Memory B cell (primary cell): ENCODE data around the gene IGLON5.

Source experiments
- ATAC-seq: fragments of 150-1000 bp; cut with Tn5 transposase; 2 replicates; pipeline ENCODE4 v1.10.0; 2021; ENCODE audit warnings: low read depth, mild to moderate bottlenecking, moderate library complexity
- DNase-seq, 2 donors: peaks; one replicate each; pipeline ENCODE4 v3.0.0; 2022; ENCODE audit warnings: low spot score in 2 of 2
- H3K27ac Mint-ChIP-seq: one replicate; pipeline ENCODE4 v1.8.0; 2022; ENCODE audit warnings: mild to moderate bottlenecking, moderate library complexity, mixed read lengths
- H3K27me3 Mint-ChIP-seq: one replicate; pipeline ENCODE4 v1.8.0; 2022; ENCODE audit warnings: mixed read lengths
- H3K36me3 Mint-ChIP-seq: one replicate; pipeline ENCODE4 v1.8.0; 2022; ENCODE audit warnings: mild to moderate bottlenecking, mixed read lengths
- H3K4me1 Mint-ChIP-seq: one replicate; pipeline ENCODE4 v1.8.0; 2022; ENCODE audit warnings: mixed read lengths
- H3K4me3 Mint-ChIP-seq: one replicate; pipeline ENCODE4 v1.8.0; 2022; ENCODE audit warnings: mild to moderate bottlenecking, moderate library complexity, mixed read lengths
- H3K9me3 Mint-ChIP-seq: one replicate; pipeline ENCODE4 v1.8.0; 2022; ENCODE audit warnings: mixed read lengths

Gene IGLON5

DNA sequence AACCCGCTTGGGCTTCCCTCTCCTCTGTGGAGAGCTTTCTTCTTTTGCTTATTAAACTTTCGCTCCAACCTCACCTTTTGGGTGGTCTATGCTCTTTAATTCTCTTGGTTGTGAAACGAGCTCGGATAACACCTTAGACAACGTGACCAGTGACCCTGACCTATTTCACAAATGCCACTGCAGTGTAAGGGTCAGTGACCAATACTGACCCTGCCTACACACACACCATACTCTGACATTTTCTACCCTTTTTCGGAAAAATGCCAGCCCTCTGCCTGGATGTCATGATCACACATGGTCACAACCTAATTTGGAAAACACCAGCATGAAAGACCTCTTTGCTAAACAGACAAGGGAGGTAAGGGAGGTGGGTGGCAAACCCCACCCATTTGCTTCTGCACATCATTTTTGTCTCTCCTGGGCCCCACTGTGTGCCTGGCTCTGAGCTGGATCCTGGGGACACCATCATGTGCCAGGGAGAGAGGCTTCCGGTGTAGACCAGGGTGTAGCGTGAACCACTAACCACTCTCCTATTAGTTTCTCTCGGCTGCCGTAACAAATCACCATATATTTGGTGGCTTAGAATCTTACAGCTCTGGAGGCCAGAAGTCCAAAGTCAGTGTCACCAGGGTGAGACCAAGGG lies 44.8 kb downstream of the IGLON5 start:
- Mint-ChIP-seq H3K4me1 (peaks cover 7% of the 10 kb centered on the region), H3K27ac (no peak overlapping the region), H3K36me3 (peaks cover 22% of the 10 kb centered on the region), H3K27me3 (no peaks in the 10 kb centered on the region), H3K9me3 (no peaks in the 10 kb centered on the region), H3K4me3 (no peak overlapping the region)
- DNase-seq (no peak), ATAC-seq (no peak)

DNA sequence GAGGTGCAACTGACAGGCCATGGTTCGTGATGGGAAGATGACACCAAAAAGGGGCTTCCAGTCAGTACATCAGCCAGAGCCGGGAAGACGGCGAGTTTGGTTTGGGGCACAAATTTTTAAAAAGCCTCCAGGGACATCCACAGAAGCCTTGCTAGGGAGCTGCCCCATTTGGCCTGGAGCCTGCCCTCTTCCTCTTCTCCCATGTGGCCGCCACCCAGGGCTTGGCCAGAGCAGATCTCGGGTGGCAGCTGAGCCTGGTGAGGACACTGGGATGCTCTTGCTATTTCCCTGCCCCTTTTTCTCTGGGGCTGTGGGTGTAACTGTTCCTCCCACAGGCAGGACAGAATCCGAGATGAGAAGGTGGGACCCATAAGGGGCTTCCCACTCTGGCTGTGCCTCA lies 46.5 kb downstream of the IGLON5 start:
- Mint-ChIP-seq H3K9me3 (no peaks in the 10 kb centered on the region), H3K4me3 (no peak overlapping the region), H3K4me1 (peaks cover 12% of the 10 kb centered on the region), H3K36me3 (peaks cover 11% of the 10 kb centered on the region), H3K27ac (no peak overlapping the region), H3K27me3 (no peaks in the 10 kb centered on the region)
- DNase-seq (no peak), ATAC-seq (no peak)

DNA sequence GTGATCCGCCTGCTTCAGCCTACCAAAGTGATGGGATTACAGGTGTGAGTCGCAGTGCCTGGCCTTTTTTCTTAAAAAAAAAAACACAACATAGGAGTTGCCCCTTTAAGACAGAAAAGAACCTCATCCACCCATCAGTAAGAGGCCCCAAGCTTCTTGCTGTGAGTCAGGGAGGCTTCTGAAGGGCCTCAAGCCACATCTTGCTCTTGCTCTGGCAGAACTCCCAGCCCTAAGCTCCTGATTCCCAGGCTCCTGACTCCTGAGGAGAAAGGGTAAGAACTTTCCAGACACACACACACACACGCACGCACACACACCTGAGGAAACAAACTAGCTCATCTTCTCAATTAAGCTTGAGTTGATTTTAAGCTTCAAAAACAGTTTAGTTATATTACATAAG lies 47.9 kb downstream of the IGLON5 start:
- ATAC-seq (no peak), DNase-seq (no peak)
- Mint-ChIP-seq H3K4me3 (no peak overlapping the region), H3K9me3 (no peaks in the 10 kb centered on the region), H3K36me3 (peaks cover 8% of the 10 kb centered on the region), H3K4me1 (peaks cover 22% of the 10 kb centered on the region), H3K27me3 (no peaks in the 10 kb centered on the region), H3K27ac (no peak overlapping the region)

DNA sequence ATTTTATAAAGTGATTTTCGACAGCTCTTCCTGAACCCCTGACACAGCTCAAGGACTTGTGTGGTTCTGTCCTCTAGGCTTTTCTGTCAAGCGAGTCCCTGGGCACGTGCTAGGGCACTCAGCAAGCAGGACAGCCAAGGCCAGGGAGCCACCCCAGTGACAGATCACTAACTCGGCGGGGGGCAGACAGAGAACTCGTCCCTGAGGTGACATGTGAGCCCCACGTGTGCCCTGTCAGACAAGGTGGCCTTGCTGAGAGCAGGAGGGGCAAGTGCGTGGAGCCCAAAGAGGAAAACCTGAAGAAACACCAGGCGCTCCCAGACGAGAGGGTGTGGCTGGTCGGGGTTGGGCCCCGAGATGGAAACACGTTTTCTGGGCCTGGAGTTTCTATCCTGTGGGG lies 49.8 kb downstream of the IGLON5 start:
- DNase-seq (no peak), ATAC-seq (no peak)
- H3K9me3 Mint-ChIP-seq = no peaks in the 10 kb centered on the region
- peaks cover 32% of the 10 kb centered on the region for H3K4me1 Mint-ChIP-seq
- H3K27ac Mint-ChIP-seq = no peak overlapping the region
- no peak overlapping the region for H3K4me3 Mint-ChIP-seq
- H3K27me3 Mint-ChIP-seq = no peaks in the 10 kb centered on the region
- peaks cover 6% of the 10 kb centered on the region for H3K36me3 Mint-ChIP-seq

DNA sequence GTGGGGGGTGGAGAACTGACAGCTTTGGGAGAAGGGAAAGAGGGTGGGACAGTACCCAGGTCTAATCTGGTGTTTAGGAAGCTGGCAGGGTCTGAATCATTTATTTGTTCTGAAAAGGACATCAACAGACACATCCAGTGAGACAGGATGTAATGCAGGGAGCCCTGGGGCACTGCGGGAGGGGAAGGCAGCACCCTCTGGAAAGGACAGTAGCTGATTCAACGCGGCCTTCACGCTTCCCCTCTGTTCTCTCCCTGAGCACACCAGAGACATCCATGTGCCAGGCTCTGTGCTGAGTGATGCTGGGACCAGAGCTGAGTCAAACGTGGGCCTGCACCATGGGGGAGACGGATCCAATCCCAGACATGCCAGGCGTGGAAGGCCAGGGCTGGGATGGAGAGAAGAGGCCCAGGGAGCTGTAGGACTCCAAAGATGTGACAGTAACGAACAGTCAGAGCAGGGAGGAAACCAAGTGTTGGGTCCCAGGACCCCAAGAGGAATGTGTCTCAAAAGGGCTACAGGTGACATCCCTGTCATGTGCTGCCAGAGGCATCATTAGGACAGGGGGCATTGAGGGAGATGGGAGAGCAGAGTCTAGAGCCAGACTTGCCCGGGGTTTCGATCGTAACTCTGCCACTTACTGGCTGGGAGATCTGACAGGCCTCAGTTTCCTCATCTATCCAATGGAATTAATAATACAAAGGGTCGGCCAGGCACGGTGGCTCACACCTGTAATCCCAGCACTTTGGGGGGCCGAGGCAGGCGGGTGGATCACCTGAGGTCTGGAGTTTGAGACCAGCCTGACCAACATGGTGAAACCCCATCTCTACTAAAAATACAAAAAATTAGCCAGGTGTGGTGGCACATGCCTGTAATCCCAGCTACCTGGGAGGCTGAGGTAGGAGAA lies 53.0 kb downstream of the IGLON5 start:
- H3K36me3 Mint-ChIP-seq = no peaks in the 10 kb centered on the region
- H3K27ac Mint-ChIP-seq = peak overlapping the region; percentile 35
- H3K4me3 Mint-ChIP-seq = peak overlapping the region; percentile 6
- ATAC-seq = no peak
- no peaks in the 10 kb centered on the region for H3K27me3 Mint-ChIP-seq
- H3K4me1 Mint-ChIP-seq = peaks cover 40% of the 10 kb centered on the region
- no peak for DNase-seq
- no peaks in the 10 kb centered on the region for H3K9me3 Mint-ChIP-seq

DNA sequence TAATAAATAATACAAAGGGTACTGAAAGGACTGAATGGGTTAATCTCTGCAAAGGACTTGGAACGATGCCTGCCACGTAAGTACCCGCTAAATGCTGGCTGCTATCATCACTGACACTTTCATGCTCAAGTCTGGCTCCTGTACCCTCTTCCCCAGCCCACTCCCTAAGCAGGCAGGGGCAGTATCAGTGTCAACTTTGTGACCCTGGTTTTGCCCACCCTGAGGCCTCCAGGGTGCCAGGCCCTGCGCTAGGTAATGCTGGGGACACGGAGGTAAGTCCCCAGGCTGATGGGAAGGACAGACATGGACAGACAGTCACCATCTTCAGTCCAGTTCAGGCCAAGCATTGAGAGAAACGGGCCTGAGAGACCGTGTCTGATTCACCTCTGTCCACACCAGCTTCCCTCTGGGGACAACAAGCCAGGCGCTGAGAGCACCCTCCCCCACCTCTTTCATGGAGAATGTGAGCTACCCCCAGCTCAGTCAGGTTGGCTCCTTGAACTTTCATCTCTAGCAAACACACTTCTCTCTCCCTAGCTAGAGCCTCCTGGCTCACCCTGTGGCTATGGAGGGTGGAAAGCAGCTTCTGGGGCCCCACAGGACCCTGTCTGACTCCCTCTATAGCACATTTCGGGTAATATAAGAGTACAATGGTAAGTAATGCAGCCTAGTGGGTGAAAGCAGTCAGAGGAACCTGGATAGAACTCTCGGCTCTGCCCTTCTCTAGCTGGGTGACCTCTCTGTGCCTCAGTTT lies 53.9 kb downstream of the IGLON5 start:
- ATAC-seq (peak; percentile 19), DNase-seq (peak in 1 of 2 donors; percentile 23)
- Mint-ChIP-seq H3K4me3 (peak overlapping the region; percentile 99), H3K4me1 (peaks cover 40% of the 10 kb centered on the region), H3K27me3 (no peaks in the 10 kb centered on the region), H3K9me3 (no peaks in the 10 kb centered on the region), H3K27ac (peak overlapping the region; percentile 96), H3K36me3 (no peaks in the 10 kb centered on the region)

DNA sequence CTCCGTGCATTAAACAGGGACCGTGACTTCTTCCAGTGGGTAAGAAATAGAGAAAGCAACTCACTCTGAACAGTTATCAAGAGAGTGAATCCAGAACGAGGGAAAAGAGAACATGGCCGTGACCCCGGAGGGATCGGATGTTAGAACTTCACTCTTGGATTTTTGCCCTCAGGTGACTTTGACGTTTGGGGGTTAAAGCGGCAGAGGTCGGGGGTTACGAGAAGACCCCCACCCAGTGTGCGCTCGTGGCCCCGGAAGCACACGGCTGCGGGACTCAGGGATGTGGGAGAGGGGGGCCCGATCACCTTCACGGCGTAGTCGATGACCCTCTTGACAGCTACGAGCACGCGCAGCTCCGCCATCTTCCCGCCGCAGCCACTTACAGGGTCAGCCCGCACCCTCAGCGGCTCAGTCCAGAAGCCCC lies 54.5 kb downstream of the IGLON5 start, which contains the start of gene ETFB:
Gene ETFB (minus strand): TSS at position 424 of the 424 bp plus-strand sequence. CDS start 62 bp downstream, at position 362.
- H3K4me1 Mint-ChIP-seq = peaks cover 38% of the 10 kb centered on the region
- no peaks in the 10 kb centered on the region for H3K27me3 Mint-ChIP-seq
- peak within 1 kb of the TSS; percentile 99 for H3K4me3 Mint-ChIP-seq
- ATAC-seq (no peak), DNase-seq (no peak)
- peak within 1 kb of the TSS; percentile 96 for H3K27ac Mint-ChIP-seq
- no peaks in the 10 kb centered on the region for H3K9me3 Mint-ChIP-seq
- no peaks in the 10 kb centered on the region for H3K36me3 Mint-ChIP-seq

DNA sequence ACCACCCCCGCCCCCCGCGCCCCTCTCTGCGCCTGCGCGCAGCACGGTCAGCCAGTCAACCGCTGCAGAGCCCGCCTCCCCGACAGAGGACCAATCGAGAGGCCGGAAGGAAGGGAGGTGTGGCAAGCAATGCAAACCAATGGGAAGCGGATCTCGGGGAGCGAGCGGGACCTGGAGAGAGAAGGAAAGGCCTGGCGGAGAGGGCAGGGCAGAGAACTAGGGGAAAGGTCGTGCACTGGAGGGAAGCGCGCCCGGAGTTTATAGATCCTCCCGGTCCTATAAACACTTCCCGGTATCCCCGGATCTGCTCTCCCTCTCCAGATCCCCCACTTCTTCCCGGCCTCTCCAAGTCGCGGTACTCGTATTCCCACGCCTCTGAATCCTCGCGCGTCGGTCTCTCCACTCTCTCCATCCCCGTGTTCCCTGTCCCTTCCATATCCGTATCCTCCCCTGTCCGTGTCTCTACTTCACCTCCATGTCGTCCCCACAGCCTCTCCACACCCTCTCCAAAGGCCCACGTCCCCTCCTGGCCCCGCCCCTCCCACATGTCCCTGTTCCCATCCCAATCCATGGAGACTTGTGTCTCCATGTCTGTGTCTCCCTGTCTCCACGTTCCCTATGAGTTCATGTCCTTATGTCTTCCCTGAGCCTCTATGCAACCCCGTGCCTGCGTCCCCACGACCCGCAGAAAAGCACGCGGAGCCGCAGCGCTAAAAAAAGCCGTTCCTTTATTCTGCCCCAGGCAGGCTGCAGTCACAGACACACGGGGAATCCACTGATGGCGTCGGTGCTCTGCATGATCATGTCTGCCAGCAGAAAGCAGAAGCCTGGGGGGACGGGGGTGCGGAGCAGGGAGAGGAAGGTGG lies 55.2 kb downstream of the IGLON5 start:
- peaks cover 40% of the 10 kb centered on the region for H3K4me1 Mint-ChIP-seq

DNA sequence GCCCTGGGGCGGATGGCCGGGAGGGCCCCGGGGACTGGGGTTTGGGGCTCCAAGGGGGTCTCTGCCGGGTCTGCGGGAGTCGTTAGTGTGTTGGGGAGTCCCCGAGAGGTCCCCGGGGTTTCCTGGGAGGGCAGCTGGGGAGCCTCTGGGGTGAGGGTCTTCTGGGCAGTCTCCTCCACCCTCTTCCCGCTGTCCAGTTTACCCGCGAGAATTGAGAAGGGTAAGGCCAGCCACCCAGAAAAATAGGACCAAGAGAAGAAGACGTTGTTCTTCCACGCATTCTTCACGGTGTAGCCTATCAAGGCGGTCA lies 55.8 kb downstream of the IGLON5 start:
- Mint-ChIP-seq H3K36me3 (no peaks in the 10 kb centered on the region), H3K27me3 (no peaks in the 10 kb centered on the region), H3K4me3 (peak overlapping the region; percentile 99), H3K4me1 (peaks cover 38% of the 10 kb centered on the region), H3K9me3 (no peaks in the 10 kb centered on the region), H3K27ac (peak overlapping the region; percentile 96)
- ATAC-seq = no peak
- DNase-seq = peak in 1 of 2 donors; percentile 54

More for the DNA sequence above, 55.2 kb downstream of the IGLON5 start:
- no peaks in the 10 kb centered on the region for H3K9me3 Mint-ChIP-seq
- DNase-seq = peak; percentile 77 to 85
- H3K36me3 Mint-ChIP-seq = no peaks in the 10 kb centered on the region
- peak overlapping the region; percentile 96 for H3K27ac Mint-ChIP-seq
- peak; percentile 52 for ATAC-seq
- peak overlapping the region; percentile 99 for H3K4me3 Mint-ChIP-seq
- H3K27me3 Mint-ChIP-seq = no peaks in the 10 kb centered on the region

DNA sequence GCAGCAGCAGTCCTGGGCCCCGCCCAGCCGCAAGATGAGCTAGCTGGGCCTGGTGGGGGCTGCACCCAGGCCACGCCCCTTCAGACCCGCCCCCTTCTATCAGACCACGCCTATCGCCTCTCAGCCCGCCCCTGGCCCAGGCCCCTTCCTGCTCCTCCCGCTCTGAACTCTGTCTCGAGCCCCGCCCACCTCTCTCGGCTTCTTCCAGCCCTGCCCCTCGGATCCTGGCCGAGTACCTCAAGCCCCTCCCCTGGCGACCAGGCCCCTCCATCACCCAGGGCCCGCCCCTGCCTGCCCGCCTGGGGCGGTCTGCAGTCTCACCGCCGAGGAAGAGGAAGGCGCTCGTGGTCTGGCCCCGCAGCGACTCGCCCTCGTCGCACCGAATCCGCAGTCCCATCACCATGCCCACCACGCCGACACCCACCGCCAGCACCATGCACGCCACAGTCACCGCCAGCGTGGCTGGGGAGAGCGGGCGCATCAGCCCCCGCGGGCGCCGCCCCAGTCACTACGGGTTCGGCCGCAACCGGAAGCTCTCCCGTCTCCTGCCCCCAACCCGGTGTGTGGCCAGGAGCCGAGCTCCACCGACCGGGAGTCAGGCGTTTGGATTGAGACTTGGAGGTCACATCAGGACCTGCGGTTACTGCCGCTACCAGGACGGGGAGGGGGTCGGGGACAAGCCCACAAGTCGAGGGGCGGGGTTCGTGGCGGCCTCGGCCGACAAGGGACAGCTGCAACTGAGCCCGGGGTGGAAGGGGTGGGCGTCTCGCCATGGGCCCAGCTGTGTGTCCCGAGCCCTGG lies 56.3 kb downstream of the IGLON5 start:
- H3K4me3 Mint-ChIP-seq = peak overlapping the region; percentile 99

DNA sequence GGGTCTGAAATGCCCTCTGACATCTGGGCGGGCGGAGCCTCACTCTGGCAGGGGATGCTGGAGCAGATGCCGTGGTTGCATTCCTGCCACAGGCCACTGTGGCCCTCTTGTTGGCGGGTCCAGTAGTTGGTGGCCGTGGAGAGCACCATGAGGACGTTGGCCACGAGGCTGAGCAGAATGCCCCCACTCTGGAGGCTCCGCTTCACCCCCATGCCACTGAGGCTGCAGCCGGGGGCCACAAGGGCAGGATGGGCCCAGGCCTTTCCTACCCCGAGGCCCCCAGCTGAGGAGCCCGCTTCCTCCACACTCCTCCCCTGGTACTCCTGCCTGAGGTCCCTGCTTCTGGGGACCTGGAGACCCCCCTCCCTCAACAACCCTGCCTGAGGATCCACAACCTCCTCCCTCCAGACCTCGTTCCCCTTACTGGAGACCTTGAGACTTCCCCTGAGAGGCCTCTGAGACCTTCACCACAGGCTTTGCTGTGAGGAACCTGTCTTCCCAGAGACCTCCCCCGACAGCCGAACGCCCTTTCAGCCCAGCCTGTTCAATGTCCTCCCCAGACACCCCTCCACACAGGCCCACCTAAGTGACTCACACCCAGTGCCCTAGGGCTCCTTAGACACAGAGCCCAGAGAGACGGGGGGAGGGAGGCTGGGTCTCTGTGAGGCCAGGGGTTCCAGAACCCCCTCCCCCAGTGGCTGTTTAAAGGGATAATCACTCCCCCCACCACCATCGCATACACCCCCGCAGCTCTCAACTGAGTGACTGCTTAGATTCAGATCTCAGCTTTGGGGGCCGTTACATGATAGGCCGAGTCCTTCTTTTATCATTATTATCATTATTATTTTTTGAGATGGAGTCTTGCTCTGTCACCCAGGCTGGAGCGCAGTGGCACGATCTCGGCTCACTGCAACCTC lies 57.2 kb downstream of the IGLON5 start, which contains the start of gene CLDND2:
Gene CLDND2 (minus strand): TSS at position 638 of the 917 bp plus-strand sequence. CDS start 426 bp downstream, at position 212.
- no peak for ATAC-seq
- H3K27me3 Mint-ChIP-seq = no peaks in the 10 kb centered on the region
- H3K9me3 Mint-ChIP-seq = no peaks in the 10 kb centered on the region
- DNase-seq = no peak
- no peaks in the 10 kb centered on the region for H3K36me3 Mint-ChIP-seq
- H3K4me1 Mint-ChIP-seq = peaks cover 34% of the 10 kb centered on the region
- peak within 1 kb of the TSS; percentile 99 for H3K4me3 Mint-ChIP-seq
- H3K27ac Mint-ChIP-seq = peak within 1 kb of the TSS; percentile 96

More for the DNA sequence above, 56.3 kb downstream of the IGLON5 start:
- peaks cover 37% of the 10 kb centered on the region for H3K4me1 Mint-ChIP-seq
- DNase-seq (peak; percentile 98 to 99), ATAC-seq (peak; percentile 79)
- no peaks in the 10 kb centered on the region for H3K27me3 Mint-ChIP-seq
- peak overlapping the region; percentile 96 for H3K27ac Mint-ChIP-seq
- no peaks in the 10 kb centered on the region for H3K9me3 Mint-ChIP-seq
- no peaks in the 10 kb centered on the region for H3K36me3 Mint-ChIP-seq

DNA sequence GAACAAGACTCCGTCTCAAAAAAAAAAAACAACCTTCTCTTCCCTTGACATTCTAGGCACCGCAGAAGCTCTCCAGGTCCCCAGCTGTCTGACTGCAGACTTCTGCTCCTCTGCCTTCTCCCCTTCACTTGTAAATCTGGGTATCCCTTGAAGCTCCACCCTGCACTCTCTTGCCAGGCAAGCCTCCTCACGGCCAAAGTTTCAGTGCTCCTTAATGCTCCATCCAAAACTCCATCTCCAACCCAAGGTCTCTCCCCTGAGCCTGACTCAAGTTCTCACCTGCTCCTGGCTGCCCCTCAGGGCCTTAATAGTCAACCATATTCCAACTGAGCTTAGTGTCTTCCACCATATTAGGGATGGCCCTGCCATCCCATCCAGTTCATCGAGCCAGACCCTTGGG lies 58.8 kb downstream of the IGLON5 start:
- no peaks in the 10 kb centered on the region for H3K9me3 Mint-ChIP-seq
- DNase-seq (no peak), ATAC-seq (no peak)
- H3K4me3 Mint-ChIP-seq = no peak overlapping the region
- H3K27ac Mint-ChIP-seq = no peak overlapping the region
- H3K4me1 Mint-ChIP-seq = peaks cover 24% of the 10 kb centered on the region
- H3K27me3 Mint-ChIP-seq = no peaks in the 10 kb centered on the region
- no peaks in the 10 kb centered on the region for H3K36me3 Mint-ChIP-seq
